ENCODE measurements around the gene LRP1B.

DNA sequence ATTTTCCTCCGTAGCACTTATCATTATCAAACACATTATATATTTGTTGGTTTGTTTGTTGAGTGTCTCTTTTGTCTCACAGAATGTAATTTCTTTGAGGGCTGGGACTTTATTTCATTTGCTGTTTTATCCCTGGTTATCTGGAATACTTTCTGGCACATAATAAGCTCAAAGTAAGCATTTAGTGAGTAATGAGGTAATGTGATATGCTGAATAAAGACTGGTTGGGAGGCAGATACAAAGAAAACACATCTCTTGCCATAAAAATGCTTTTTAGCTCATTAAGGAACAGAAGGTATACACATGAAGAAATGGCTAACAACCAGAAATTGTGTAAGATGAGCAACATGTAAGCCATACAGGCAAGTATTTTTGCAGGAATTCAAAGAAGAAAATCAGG is 1411.8 kb downstream of the LRP1B start:
- TF ChIP-seq, protein P1, sequence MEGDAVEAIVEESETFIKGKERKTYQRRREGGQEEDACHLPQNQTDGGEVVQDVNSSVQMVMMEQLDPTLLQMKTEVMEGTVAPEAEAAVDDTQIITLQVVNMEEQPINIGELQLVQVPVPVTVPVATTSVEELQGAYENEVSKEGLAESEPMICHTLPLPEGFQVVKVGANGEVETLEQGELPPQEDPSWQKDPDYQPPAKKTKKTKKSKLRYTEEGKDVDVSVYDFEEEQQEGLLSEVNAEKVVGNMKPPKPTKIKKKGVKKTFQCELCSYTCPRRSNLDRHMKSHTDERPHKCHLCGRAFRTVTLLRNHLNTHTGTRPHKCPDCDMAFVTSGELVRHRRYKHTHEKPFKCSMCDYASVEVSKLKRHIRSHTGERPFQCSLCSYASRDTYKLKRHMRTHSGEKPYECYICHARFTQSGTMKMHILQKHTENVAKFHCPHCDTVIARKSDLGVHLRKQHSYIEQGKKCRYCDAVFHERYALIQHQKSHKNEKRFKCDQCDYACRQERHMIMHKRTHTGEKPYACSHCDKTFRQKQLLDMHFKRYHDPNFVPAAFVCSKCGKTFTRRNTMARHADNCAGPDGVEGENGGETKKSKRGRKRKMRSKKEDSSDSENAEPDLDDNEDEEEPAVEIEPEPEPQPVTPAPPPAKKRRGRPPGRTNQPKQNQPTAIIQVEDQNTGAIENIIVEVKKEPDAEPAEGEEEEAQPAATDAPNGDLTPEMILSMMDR (IDR thresholded peaks at IDR 0.05), result no peak
- no peak for TF ChIP-seq POLR2A (IDR thresholded peaks at IDR 0.05)

Data from thyroid gland (tissue), 4 donors.